IMR-90 (cell line): ENCODE data around the gene OR5B2. TPM values are rescaled to one million over a fixed set of nuclear protein-coding genes. Genes with fewer than 3 reads are reported as not detected.

Experiments
- ATAC-seq: fragments of 200-7000 bp; cut with Tn5 transposase; 2 replicates; pipeline ENCODE4 v1.9.1; 2020; ENCODE audit warnings: low read depth, mild to moderate bottlenecking, moderate library complexity
- BruUV-seq: library from RNA; stranded (reverse); fragments of 400-500 nt; replicated peaks from 2 replicates; lab custom pipeline; 2021; lab: Mats Ljungman, UMichigan
- CTCF ChIA-PET: fragments of 300-600 bp; formaldehyde crosslinking; extraction: SDS; loops from one replicate; lab custom pipeline; 2021; ENCODE audit warnings: antibody characterized with exemption; lab: Yijun Ruan, JAX
- POLR2A ChIA-PET: fragments of 300-600 bp; sonication (Branson Sonifier 250); formaldehyde crosslinking; loops from one replicate; lab custom pipeline; 2022; ENCODE audit warnings: antibody characterized with exemption; ENCODE audit not compliant: unreplicated experiment; lab: Charles Lee
- DNase-seq: peaks from one replicate; pipeline ENCODE4 v3.0.0; 2013
- H2AFZ ChIP-seq: replicated peaks from 2 replicates; pipeline ENCODE3; 2013; ENCODE audit warnings: low read length, mild to moderate bottlenecking; ENCODE audit not compliant: poor library complexity
- H2AK5ac ChIP-seq: 2 replicates; pipeline ENCODE4 v1.6.1; 2013; ENCODE audit warnings: low read depth, low read length, inconsistent platforms
- H2AK9ac ChIP-seq: replicated peaks from 2 replicates; pipeline ENCODE3; 2013; ENCODE audit warnings: mild to moderate bottlenecking, low read depth, low read length, moderate library complexity; ENCODE audit not compliant: poor library complexity
- H2BK120ac ChIP-seq: 2 replicates; pipeline ENCODE4 v1.6.1; 2013; ENCODE audit warnings: low read depth, low read length, inconsistent platforms
- H2BK15ac ChIP-seq: 3 replicates; pipeline ENCODE4 v1.6.1; 2013; ENCODE audit warnings: low read depth, low read length, inconsistent platforms
- H2BK20ac ChIP-seq: 2 replicates; pipeline ENCODE4 v1.6.1; 2013; ENCODE audit warnings: low read depth, mild to moderate bottlenecking, inconsistent platforms, low read length, moderate library complexity
- H2BK5ac ChIP-seq: 2 replicates; pipeline ENCODE4 v1.6.1; 2013; ENCODE audit warnings: mild to moderate bottlenecking, low read depth, low read length, inconsistent platforms; ENCODE audit not compliant: poor library complexity, severe bottlenecking
- H3K14ac ChIP-seq: replicated peaks from 2 replicates; pipeline ENCODE4 v1.6.1; 2013; ENCODE audit warnings: low read depth, low read length, inconsistent platforms
- H3K18ac ChIP-seq: 2 replicates; pipeline ENCODE4 v1.6.1; 2013; ENCODE audit warnings: low read depth, low read length, control low read depth
- H3K23ac ChIP-seq: 2 replicates; pipeline ENCODE4 v1.6.1; 2013; ENCODE audit warnings: low read depth, low read length, inconsistent platforms
- H3K27ac ChIP-seq: 2 replicates; pipeline ENCODE4 v1.5.1; 2013; ENCODE audit warnings: mild to moderate bottlenecking, control low read depth, low read length; ENCODE audit not compliant: insufficient read depth
- H3K27me3 ChIP-seq: 2 replicates; pipeline ENCODE4 v1.6.1; 2013; ENCODE audit warnings: low read length; ENCODE audit not compliant: control insufficient read depth, insufficient read depth
- H3K36me3 ChIP-seq: 2 replicates; pipeline ENCODE4 v1.6.1; 2013; ENCODE audit warnings: low read length, mixed read lengths; ENCODE audit not compliant: control insufficient read depth, insufficient read depth
- H3K4ac ChIP-seq: 2 replicates; pipeline ENCODE4 v1.6.1; 2013; ENCODE audit warnings: low read depth, low read length, inconsistent platforms
- H3K4me1 ChIP-seq: 2 replicates; pipeline ENCODE4 v1.6.1; 2013; ENCODE audit warnings: low read length, mixed read lengths; ENCODE audit not compliant: control insufficient read depth, insufficient read depth
- H3K4me2 ChIP-seq: 2 replicates; pipeline ENCODE4 v1.6.1; 2013; ENCODE audit warnings: low read depth, mild to moderate bottlenecking, control low read depth, low read length, moderate library complexity
- H3K4me3 ChIP-seq: 2 replicates; pipeline ENCODE4 v1.5.1; 2013; ENCODE audit warnings: low read depth, mild to moderate bottlenecking, control low read depth, low read length, moderate library complexity; ENCODE audit not compliant: insufficient read depth
- H3K56ac ChIP-seq: 2 replicates; pipeline ENCODE4 v1.6.1; 2013; ENCODE audit warnings: low read length, inconsistent platforms; ENCODE audit not compliant: insufficient read depth; ENCODE audit errors: extremely low read depth
- H3K79me1 ChIP-seq, 2 experiments: 2 replicates each; pipeline ENCODE4 v1.6.1; 2013; ENCODE audit warnings: low read length in 2 of 2, inconsistent platforms in 1 of 2, low read depth in 1 of 2
- H3K9ac ChIP-seq: 2 replicates; pipeline ENCODE4 v1.6.1; 2013; ENCODE audit warnings: low read depth, low read length, control low read depth
- H3K9me1 ChIP-seq: 2 replicates; pipeline ENCODE4 v1.6.1; 2013; ENCODE audit warnings: low read length, inconsistent platforms; ENCODE audit not compliant: insufficient read depth
- H3K9me3 ChIP-seq: 2 replicates; pipeline ENCODE4 v1.6.1; 2013; ENCODE audit warnings: low read length; ENCODE audit not compliant: control insufficient read depth, insufficient read depth
- H4K20me1 ChIP-seq: 2 replicates; pipeline ENCODE4 v1.6.1; 2013; ENCODE audit warnings: low read length, inconsistent platforms; ENCODE audit not compliant: insufficient read depth
- H4K5ac ChIP-seq: 2 replicates; pipeline ENCODE4 v1.6.1; 2013; ENCODE audit warnings: mild to moderate bottlenecking, low read depth, low read length, control low read depth
- H4K8ac ChIP-seq, 2 experiments: 2 replicates each; pipeline ENCODE4 v1.6.1; 2013; ENCODE audit warnings: low read depth in 2 of 2, low read length in 2 of 2, control low read depth in 1 of 2, inconsistent platforms in 1 of 2
- H4K91ac ChIP-seq: 2 replicates; pipeline ENCODE4 v1.6.1; 2013; ENCODE audit warnings: low read depth, low read length, inconsistent platforms; ENCODE audit not compliant: insufficient read depth
- BHLHE40 ChIP-seq: fragments of 150-350 bp; IDR thresholded peaks from 2 replicates; pipeline ENCODE4 v1.6.1; 2016; ENCODE audit warnings: mild to moderate bottlenecking, low read depth, low read length
- CEBPB ChIP-seq: IDR thresholded peaks from 2 replicates; pipeline ENCODE4 v1.6.1; 2012; ENCODE audit warnings: low read depth, low read length, improper control_type of control experiment
- CTCF ChIP-seq: conservative IDR thresholded peaks from 2 replicates; pipeline ENCODE4 v1.5.1; 2012; ENCODE audit warnings: mild to moderate bottlenecking, low read depth, low read length, improper control_type of control experiment
- ELK1 ChIP-seq: fragments of 150-350 bp; IDR thresholded peaks from 2 replicates; pipeline ENCODE4 v1.6.1; 2016; ENCODE audit warnings: low read depth, mild to moderate bottlenecking, low read length, moderate library complexity, borderline replicate concordance
- MAFK ChIP-seq: IDR thresholded peaks from 2 replicates; pipeline ENCODE4 v1.6.1; 2012; ENCODE audit warnings: low read depth, low read length, improper control_type of control experiment
- MAZ ChIP-seq: IDR thresholded peaks from 2 replicates; pipeline ENCODE4 v1.6.1; 2012; ENCODE audit warnings: low read depth, mild to moderate bottlenecking, low read length, improper control_type of control experiment, moderate library complexity, borderline replicate concordance
- POLR2A ChIP-seq: IDR thresholded peaks from 2 replicates; pipeline ENCODE4 v1.6.1; 2012; ENCODE audit warnings: mild to moderate bottlenecking, low read depth, low read length
- RCOR1 ChIP-seq: IDR thresholded peaks from 2 replicates; pipeline ENCODE4 v1.6.1; 2012; ENCODE audit warnings: mild to moderate bottlenecking, low read length, improper control_type of control experiment; ENCODE audit not compliant: insufficient replicate concordance
- SMC3 ChIP-seq: fragments of 150-350 bp; IDR thresholded peaks from 2 replicates; pipeline ENCODE4 v1.6.1; 2016; ENCODE audit warnings: low read depth, mild to moderate bottlenecking, antibody characterized with exemption, low read length, moderate library complexity
- WGBS, 2 experiments: methylation state at CpG; one replicate each; pipeline versions ENCODE4 v1.1.5 to v1.1.7; 2013; ENCODE audit warnings: missing lambda C conversion rate in 2 of 2; ENCODE audit not compliant: insufficient read length in 1 of 2; ENCODE audit errors: extremely low coverage in 2 of 2; 5-methylcytosine and 5-hydroxymethylcytosine counted together
- dilution Hi-C: fragments of 300-500 bp; cut with HindIII; formaldehyde crosslinking; loops from one replicate; pipeline ENCODE4 v1.14.3; 2018; ENCODE audit warnings: low sequenced_read_pairs; ENCODE audit not compliant: unreplicated experiment
- in situ Hi-C: fragments of 300-500 bp; cut with MboI; formaldehyde crosslinking; loops from 3 replicates; pipeline ENCODE4 v1.14.3; 2019; ENCODE audit warnings: low sequenced_read_pairs, inconsistent platforms, mixed read lengths
- intact Hi-C: fragments of 100-400 bp; cut with micrococcal nuclease; formaldehyde crosslinking; loops from 2 replicates; pipeline ENCODE4 v1.10.0; 2022
- polyA plus RNA-seq, 3 experiments: library from polyadenylated mRNA; depleted of rRNA; stranded (reverse); fragments of >200 nt; gene quantifications; 2 replicates each; pipeline ENCODE4 v1.2.3, GENCODE V29; 2012; ENCODE audit warnings: low replicate concordance in 1 of 3
- total RNA-seq: library from RNA; depleted of rRNA; stranded (reverse); fragments of >200 nt; gene quantifications from 2 replicates; pipeline ENCODE4 v1.2.3, GENCODE V29; 2012

The OR5B2 gene
- total and polyA plus RNA-seq, 2 of the 4 experiments (the other 2 are of a cell fraction), result not detected

- Histone ChIP-seq H3K4me3 (no peak overlapping the region), H3K36me3 (no peaks in the 10 kb centered on the region), H3K9me3 (no peaks in the 10 kb centered on the region), H3K56ac (no peak overlapping the region), H2AK5ac (no peak overlapping the region), H2BK120ac (no peak overlapping the region), H2AFZ (no peak overlapping the region), H2BK15ac (no peak overlapping the region), H3K9ac (no peak overlapping the region; the same call in 1 of the 2 replicates), H3K14ac (no peak overlapping the region), H2BK5ac (no peak overlapping the region), H2AK9ac (no peak overlapping the region), H3K27me3 (no peaks in the 10 kb centered on the region), H3K79me1 (no peaks in the 10 kb centered on the region), H4K91ac (no peak overlapping the region), H3K27ac (no peak overlapping the region), H3K4ac (no peak overlapping the region), H3K4me1 (peaks cover 3% of the 10 kb centered on the region; the same call in 1 of the 2 replicates), H4K5ac (no peak overlapping the region), H3K18ac (no peak overlapping the region), H3K23ac (no peak overlapping the region), H2BK20ac (no peak overlapping the region), H4K20me1 (no peaks in the 10 kb centered on the region), H3K9me1 (no peaks in the 10 kb centered on the region), H4K8ac (no peak overlapping the region; a peak in 1 of 4 replicates), H3K4me2 (no peak overlapping the region; the same call in 1 of the 2 replicates)
- peak; percentile 24; the same call in 1 of the 2 replicates for ATAC-seq
- WGBS, 2 experiments, result no CpG with 5 or more reads among the region's 3 CpGs
- intact Hi-C loops (no loop called here), in situ Hi-C loops (no loop called here), dilution Hi-C loops (no loop called here)
- ChIA-PET CTCF (no interaction called here), POLR2A (no interaction called here)
- BruUV-seq, result no TSS peak
- DNase-seq, result peak; percentile 6
- no peak for TF ChIP-seq MAFK
- TF ChIP-seq ELK1, result no peak
- no peak for TF ChIP-seq POLR2A
- no peak for TF ChIP-seq SMC3
- no peak for TF ChIP-seq CTCF
- TF ChIP-seq CEBPB, result no peak
- no peak for TF ChIP-seq RCOR1
- TF ChIP-seq BHLHE40, result no peak
- TF ChIP-seq MAZ, result no peak
These were observed 23.7 kb upstream of the OR5B2 start for GRCh38 chr11:58451585-58451984.
